ENCODE data around the gene CASP1.

The CASP1 gene

GRCh38 chr11:105003151-105003550, 31.8 kb downstream of the CASP1 start:
- Histone ChIP-seq H2AFZ (ENCODE audit: low read length) (no peak overlapping the region), H3K9me2 (replicated peaks; ENCODE audit: insufficient read depth, low read length) (no peaks in the 10 kb centered on the region), H3K36me3 (replicated peaks; ENCODE audit: insufficient read depth, low read length) (no peaks in the 10 kb centered on the region), H3K4me1 (ENCODE audit: low read length) (peaks cover 8% of the 10 kb centered on the region; the same call in 1 of the 2 replicates), H3K9me3 (replicated peaks; ENCODE audit: insufficient read depth, low read length) (no peaks in the 10 kb centered on the region), H3F3A (ENCODE audit: insufficient read depth, low read length) (no peaks in the 10 kb centered on the region), H4K20me1 (ENCODE audit: insufficient read depth, low read length) (no peaks in the 10 kb centered on the region), H3K79me2 (ENCODE audit: low read length) (no peaks in the 10 kb centered on the region), H3K4me2 (ENCODE audit: low read depth, low read length) (no peak overlapping the region), H3K27ac (ENCODE audit: low read length) (no peak overlapping the region), H3K9ac (ENCODE audit: low read length) (no peak overlapping the region), H3K4me3 (ENCODE audit: low read length) (no peak overlapping the region), H3K27me3 (replicated peaks; ENCODE audit: insufficient read depth, low read length) (no peaks in the 10 kb centered on the region)
- no peak for TF ChIP-seq EZH2 (optimal IDR thresholded peaks at IDR 0.05; ENCODE audit: low read depth, low read length)
- TF ChIP-seq EZH2phosphoT487 (IDR thresholded peaks at IDR 0.05; ENCODE audit: low read length) = no peak
- TF ChIP-seq CTCF (IDR thresholded peaks at IDR 0.05; ENCODE audit: low read length) = no peak
- no peak for DNase-seq

GRCh38 chr11:105000797-105001196, 34.1 kb downstream of the CASP1 start:
- Histone ChIP-seq H3F3A (ENCODE audit: insufficient read depth, low read length) (no peaks in the 10 kb centered on the region), H3K4me2 (ENCODE audit: low read depth, low read length) (peak overlapping the region; percentile 40), H3K79me2 (ENCODE audit: low read length) (no peaks in the 10 kb centered on the region), H3K9me2 (replicated peaks; ENCODE audit: insufficient read depth, low read length) (no peaks in the 10 kb centered on the region), H4K20me1 (ENCODE audit: insufficient read depth, low read length) (no peaks in the 10 kb centered on the region), H3K27ac (ENCODE audit: low read length) (no peak overlapping the region), H3K36me3 (replicated peaks; ENCODE audit: insufficient read depth, low read length) (no peaks in the 10 kb centered on the region), H3K27me3 (replicated peaks; ENCODE audit: insufficient read depth, low read length) (no peaks in the 10 kb centered on the region), H3K4me3 (ENCODE audit: low read length) (peak overlapping the region; percentile 34; the same call in 1 of the 2 replicates), H3K9me3 (replicated peaks; ENCODE audit: insufficient read depth, low read length) (no peaks in the 10 kb centered on the region), H3K4me1 (ENCODE audit: low read length) (0 out of 2 replicates have a peak, but pooled peaks cover 2% of the 10 kb centered on the region), H3K9ac (ENCODE audit: low read length) (no peak overlapping the region; the same call in 1 of the 2 replicates), H2AFZ (ENCODE audit: low read length) (peak overlapping the region; percentile 76)
- DNase-seq = peak; percentile 61
- TF ChIP-seq EZH2 (optimal IDR thresholded peaks at IDR 0.05; ENCODE audit: low read depth, low read length) (no peak), EZH2phosphoT487 (IDR thresholded peaks at IDR 0.05; ENCODE audit: low read length) (no peak), CTCF (IDR thresholded peaks at IDR 0.05; ENCODE audit: low read length) (peak; percentile 92)

GRCh38 chr11:105000167-105000566, 34.8 kb downstream of the CASP1 start:
- Histone ChIP-seq H3K9ac (ENCODE audit: low read length) (no peak overlapping the region), H3K9me3 (replicated peaks; ENCODE audit: insufficient read depth, low read length) (no peaks in the 10 kb centered on the region), H2AFZ (ENCODE audit: low read length) (no peak overlapping the region), H3K36me3 (replicated peaks; ENCODE audit: insufficient read depth, low read length) (no peaks in the 10 kb centered on the region), H3K4me2 (ENCODE audit: low read depth, low read length) (no peak overlapping the region), H3K27ac (ENCODE audit: low read length) (no peak overlapping the region), H3F3A (ENCODE audit: insufficient read depth, low read length) (no peaks in the 10 kb centered on the region), H3K79me2 (ENCODE audit: low read length) (no peaks in the 10 kb centered on the region), H3K4me1 (ENCODE audit: low read length) (0 out of 2 replicates have a peak, but pooled peaks cover 2% of the 10 kb centered on the region), H3K27me3 (replicated peaks; ENCODE audit: insufficient read depth, low read length) (no peaks in the 10 kb centered on the region), H3K4me3 (ENCODE audit: low read length) (no peak overlapping the region), H3K9me2 (replicated peaks; ENCODE audit: insufficient read depth, low read length) (no peaks in the 10 kb centered on the region), H4K20me1 (ENCODE audit: insufficient read depth, low read length) (no peaks in the 10 kb centered on the region)
- DNase-seq = no peak
- TF ChIP-seq CTCF (IDR thresholded peaks at IDR 0.05; ENCODE audit: low read length) (peak; percentile 11; the same call in 1 of the 2 replicates), EZH2phosphoT487 (IDR thresholded peaks at IDR 0.05; ENCODE audit: low read length) (no peak)
